ENCODE measurements around the gene NAV1.
A peak's percentile ranks its signal among the peaks of the same experiment; 100 is the strongest.

The NAV1 gene

GRCh38 chr1:201527879-201528278, 11.0 kb upstream of the NAV1 start:
- H3K27me3 ChIP-seq (ENCODE audit: insufficient read depth, poor library complexity, severe bottlenecking): no peaks in the 10 kb centered on the region
- no peak for DNase-seq (ENCODE audit: low read depth in 1 of 2, low spot score in 1 of 2)
- no peak overlapping the region for H3K27ac ChIP-seq (replicated peaks)
- H3K4me3 ChIP-seq (replicated peaks; ENCODE audit: insufficient read depth, low read length): no peak overlapping the region
- no peak for TF ChIP-seq REST (IDR thresholded peaks at IDR 0.05; ENCODE audit: insufficient replicate concordance, low read depth)
- TF ChIP-seq GABPA (IDR thresholded peaks at IDR 0.05; ENCODE audit: low read depth): no peak
- TF ChIP-seq POLR2AphosphoS5 (IDR thresholded peaks at IDR 0.05; ENCODE audit: low read depth): no peak
- no peak for TF ChIP-seq SPI1 (IDR thresholded peaks at IDR 0.05; ENCODE audit: borderline replicate concordance, low read depth)
- TF ChIP-seq CTCF (IDR thresholded peaks at IDR 0.05; ENCODE audit: insufficient read depth, low read length): no peak

- no peaks in the 10 kb centered on the region for H3K27me3 ChIP-seq (ENCODE audit: insufficient read depth, poor library complexity, severe bottlenecking)
- no peak for DNase-seq (ENCODE audit: low read depth in 1 of 2, low spot score in 1 of 2)
- no peak overlapping the region for H3K4me3 ChIP-seq (replicated peaks; ENCODE audit: insufficient read depth, low read length)
- TF ChIP-seq POLR2AphosphoS5 (IDR thresholded peaks at IDR 0.05; ENCODE audit: low read depth) (no peak), CTCF (IDR thresholded peaks at IDR 0.05; ENCODE audit: insufficient read depth, low read length) (no peak), SPI1 (IDR thresholded peaks at IDR 0.05; ENCODE audit: borderline replicate concordance, low read depth) (no peak), GABPA (IDR thresholded peaks at IDR 0.05; ENCODE audit: low read depth) (no peak), REST (IDR thresholded peaks at IDR 0.05; ENCODE audit: insufficient replicate concordance, low read depth) (no peak)
- H3K27ac ChIP-seq (replicated peaks): no peak overlapping the region
Observed at GRCh38 chr1:201528631-201529252, 10.2 kb upstream of the NAV1 start.

- peak in 1 of 2 experiments; percentile 61 for DNase-seq (ENCODE audit: low read depth in 1 of 2, low spot score in 1 of 2)
- TF ChIP-seq GABPA (IDR thresholded peaks at IDR 0.05; ENCODE audit: low read depth) (no peak), REST (IDR thresholded peaks at IDR 0.05; ENCODE audit: insufficient replicate concordance, low read depth) (no peak), CTCF (IDR thresholded peaks at IDR 0.05; ENCODE audit: insufficient read depth, low read length) (peak; percentile 73)
- Histone ChIP-seq H3K27me3 (ENCODE audit: insufficient read depth, poor library complexity, severe bottlenecking) (no peaks in the 10 kb centered on the region), H3K27ac (replicated peaks) (no peak overlapping the region), H3K4me3 (replicated peaks; ENCODE audit: insufficient read depth, low read length) (no peak overlapping the region)
Observed at GRCh38 chr1:201530741-201531531, 8.0 kb upstream of the NAV1 start.

Data from HL-60 (cell line).